DND-41 (cell line): ENCODE results near the gene TOP3B.

Source experiments
- CTCF ChIP-seq: IDR thresholded peaks from 2 replicates; pipeline ENCODE4 v1.5.1; 2012; ENCODE audit warnings: borderline replicate concordance, low read length, moderate library complexity, mild to moderate bottlenecking; ENCODE audit not compliant: poor library complexity, severe bottlenecking; ENCODE audit errors: extremely low read depth
- EZH2 ChIP-seq: IDR thresholded peaks from 3 replicates; pipeline ENCODE4 v1.6.1; 2012; ENCODE audit warnings: borderline replicate concordance, low read depth, mild to moderate bottlenecking, moderate library complexity, low read length, inconsistent platforms; ENCODE audit not compliant: severe bottlenecking

GRCh38 chr22:21961127-21961867 is 21.3 kb downstream of the TOP3B start:
- TF ChIP-seq CTCF (no peak), EZH2 (no peak)
